Measurements from ENCODE around the gene GRXCR2. TPM values are rescaled to one million over a fixed set of nuclear protein-coding genes. Genes with fewer than 3 reads are reported as not detected.

Gene GRXCR2
- total RNA-seq, 4 donors from 2014 or later: not detected

DNA sequence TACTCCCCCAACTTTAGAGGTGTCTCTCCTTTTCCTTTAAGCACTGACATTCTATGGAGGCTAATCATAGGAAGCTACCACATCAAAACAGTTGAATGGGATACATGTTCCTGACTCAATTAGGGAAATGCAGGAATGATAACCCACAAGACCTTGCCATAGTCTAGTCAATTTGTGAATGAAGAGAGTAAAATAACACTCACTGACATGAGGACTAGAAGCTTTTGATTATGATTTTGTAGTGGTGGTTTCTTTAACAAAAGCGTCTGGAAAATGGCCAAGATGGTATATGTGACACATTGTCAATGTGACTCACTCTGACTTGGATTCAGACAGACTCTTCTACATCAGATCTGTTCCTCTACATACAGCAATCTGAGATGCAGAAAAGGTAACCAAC, 24.0 kb downstream of the GRXCR2 start:
- Histone ChIP-seq H3K36me3 (no peaks in the 10 kb centered on the region), H3K9me3 (no peaks in the 10 kb centered on the region), H3K27ac (no peak overlapping the region), H3K4me3 (no peak overlapping the region), H3K27me3 (no peaks in the 10 kb centered on the region), H3K4me1 (no peaks in the 10 kb centered on the region)
- TF ChIP-seq, protein P1, sequence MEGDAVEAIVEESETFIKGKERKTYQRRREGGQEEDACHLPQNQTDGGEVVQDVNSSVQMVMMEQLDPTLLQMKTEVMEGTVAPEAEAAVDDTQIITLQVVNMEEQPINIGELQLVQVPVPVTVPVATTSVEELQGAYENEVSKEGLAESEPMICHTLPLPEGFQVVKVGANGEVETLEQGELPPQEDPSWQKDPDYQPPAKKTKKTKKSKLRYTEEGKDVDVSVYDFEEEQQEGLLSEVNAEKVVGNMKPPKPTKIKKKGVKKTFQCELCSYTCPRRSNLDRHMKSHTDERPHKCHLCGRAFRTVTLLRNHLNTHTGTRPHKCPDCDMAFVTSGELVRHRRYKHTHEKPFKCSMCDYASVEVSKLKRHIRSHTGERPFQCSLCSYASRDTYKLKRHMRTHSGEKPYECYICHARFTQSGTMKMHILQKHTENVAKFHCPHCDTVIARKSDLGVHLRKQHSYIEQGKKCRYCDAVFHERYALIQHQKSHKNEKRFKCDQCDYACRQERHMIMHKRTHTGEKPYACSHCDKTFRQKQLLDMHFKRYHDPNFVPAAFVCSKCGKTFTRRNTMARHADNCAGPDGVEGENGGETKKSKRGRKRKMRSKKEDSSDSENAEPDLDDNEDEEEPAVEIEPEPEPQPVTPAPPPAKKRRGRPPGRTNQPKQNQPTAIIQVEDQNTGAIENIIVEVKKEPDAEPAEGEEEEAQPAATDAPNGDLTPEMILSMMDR (IDR thresholded peaks at IDR 0.05): no peak
- no peak for TF ChIP-seq POLR2A (IDR thresholded peaks at IDR 0.05)
- no peak for DNase-seq

GRCh38 chr5:145847499-145848497, 25.0 kb downstream of the GRXCR2 start:
- H3K4me3 ChIP-seq: no peak overlapping the region
- no peaks in the 10 kb centered on the region for H3K9me3 ChIP-seq
- no peak overlapping the region for H3K27ac ChIP-seq
- H3K4me1 ChIP-seq: no peaks in the 10 kb centered on the region
- H3K36me3 ChIP-seq: no peaks in the 10 kb centered on the region
- DNase-seq: no peak
- no peak for TF ChIP-seq POLR2A (IDR thresholded peaks at IDR 0.05)
- TF ChIP-seq, protein P1 (IDR thresholded peaks at IDR 0.05): no peak
- no peaks in the 10 kb centered on the region for H3K27me3 ChIP-seq

DNA sequence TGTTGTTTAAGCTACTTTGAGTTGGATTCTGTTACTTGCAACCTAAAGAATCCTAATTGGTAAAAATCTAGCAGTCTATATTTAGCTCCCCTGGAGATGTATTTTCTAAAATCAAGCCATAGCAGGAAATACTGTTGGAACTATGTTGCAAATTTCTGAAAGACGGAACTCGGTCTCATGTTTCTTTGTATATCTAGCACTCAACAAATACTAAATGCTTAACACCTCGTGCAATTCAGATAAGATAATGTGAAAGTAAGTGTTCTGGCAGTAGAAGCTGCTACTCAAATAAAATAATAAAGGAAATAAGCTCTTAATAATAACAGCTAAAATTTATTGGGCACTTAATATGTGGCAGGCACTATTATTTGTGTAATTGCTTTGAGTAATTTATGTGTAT, 26.7 kb downstream of the GRXCR2 start:
- no peak overlapping the region for H3K27ac ChIP-seq
- DNase-seq: no peak
- H3K36me3 ChIP-seq: no peaks in the 10 kb centered on the region
- H3K4me1 ChIP-seq: no peaks in the 10 kb centered on the region
- TF ChIP-seq, protein P1 (IDR thresholded peaks at IDR 0.05): no peak
- no peak for TF ChIP-seq POLR2A (IDR thresholded peaks at IDR 0.05)
- H3K27me3 ChIP-seq: no peaks in the 10 kb centered on the region
- H3K9me3 ChIP-seq: no peaks in the 10 kb centered on the region
- no peak overlapping the region for H3K4me3 ChIP-seq

- Histone ChIP-seq H3K9me3 (no peaks in the 10 kb centered on the region), H3K27ac (no peak overlapping the region), H3K27me3 (no peaks in the 10 kb centered on the region), H3K4me1 (peaks cover 0 to 5% (median 0%) of the 10 kb centered on the region in 4 donors), H3K4me3 (no peak overlapping the region), H3K36me3 (no peaks in the 10 kb centered on the region)
- TF ChIP-seq, protein P1 (IDR thresholded peaks at IDR 0.05): no peak
- no peak for TF ChIP-seq POLR2A (IDR thresholded peaks at IDR 0.05)
- no peak for DNase-seq
These were observed 31.5 kb downstream of the GRXCR2 start for GRCh38 chr5:145841299-145841698.

- no peaks in the 10 kb centered on the region for H3K9me3 ChIP-seq
- H3K27ac ChIP-seq: no peak overlapping the region
- no peak for TF ChIP-seq POLR2A (IDR thresholded peaks at IDR 0.05)
- TF ChIP-seq, protein P1 (IDR thresholded peaks at IDR 0.05): no peak
- H3K4me1 ChIP-seq: peaks cover 0 to 11% (median 2%) of the 10 kb centered on the region in 4 donors
- H3K4me3 ChIP-seq: no peak overlapping the region
- H3K27me3 ChIP-seq: no peaks in the 10 kb centered on the region
- no peak for DNase-seq
- H3K36me3 ChIP-seq: no peaks in the 10 kb centered on the region
These were observed 32.2 kb downstream of the GRXCR2 start for GRCh38 chr5:145840458-145841132.
